HL-60/S4 (cell line): ENCODE data around the gene LHX8.
"Not testable (repeated sequence)": the region's sequence is repeated elsewhere in the genome, so short reads cannot be mapped to it uniquely, and the experiment has no call there.

ENCODE experiments used
- in situ Hi-C: fragments of 300-500 bp; cut with MboI; formaldehyde crosslinking; loops from 2 replicates; pipeline ENCODE4 v1.14.3; 2022; ENCODE audit warnings: low sequenced_read_pairs

The LHX8 gene

DNA sequence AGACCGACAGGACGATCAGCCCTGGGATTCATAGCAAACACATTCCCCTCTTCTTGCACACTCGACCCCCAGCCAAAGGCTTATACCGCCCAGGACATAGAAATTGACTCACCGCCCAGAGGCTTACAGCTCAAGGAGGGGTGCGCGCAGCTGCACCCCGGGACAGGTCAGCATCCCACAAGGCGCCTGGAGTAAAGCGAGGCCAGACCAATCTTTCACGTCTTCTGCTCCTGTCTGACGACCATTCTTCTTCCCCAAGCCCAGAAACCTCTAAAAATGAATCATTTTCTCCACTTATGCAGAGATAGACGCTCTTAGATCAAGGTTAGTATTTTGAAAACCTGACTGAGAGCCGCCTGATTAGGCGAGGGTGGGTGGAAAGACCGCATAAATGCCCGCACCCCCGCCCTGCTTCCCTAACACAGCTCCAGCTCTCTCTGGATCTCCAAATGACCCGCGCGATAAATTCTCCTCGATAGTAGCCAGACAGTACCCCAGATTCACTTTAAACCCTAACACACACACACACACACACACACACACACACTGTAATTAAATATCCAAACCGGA is 1.9 kb upstream of the LHX8 start:
- in situ Hi-C loops: no loop called here

- in situ Hi-C loops: no loop called here
Measured at GRCh38 chr1:75132812-75133619, 1.2 kb upstream of the LHX8 start.

GRCh38 chr1:75134647-75135572 is 722 bp downstream of the LHX8 start:
- in situ Hi-C loops: no loop called here

DNA sequence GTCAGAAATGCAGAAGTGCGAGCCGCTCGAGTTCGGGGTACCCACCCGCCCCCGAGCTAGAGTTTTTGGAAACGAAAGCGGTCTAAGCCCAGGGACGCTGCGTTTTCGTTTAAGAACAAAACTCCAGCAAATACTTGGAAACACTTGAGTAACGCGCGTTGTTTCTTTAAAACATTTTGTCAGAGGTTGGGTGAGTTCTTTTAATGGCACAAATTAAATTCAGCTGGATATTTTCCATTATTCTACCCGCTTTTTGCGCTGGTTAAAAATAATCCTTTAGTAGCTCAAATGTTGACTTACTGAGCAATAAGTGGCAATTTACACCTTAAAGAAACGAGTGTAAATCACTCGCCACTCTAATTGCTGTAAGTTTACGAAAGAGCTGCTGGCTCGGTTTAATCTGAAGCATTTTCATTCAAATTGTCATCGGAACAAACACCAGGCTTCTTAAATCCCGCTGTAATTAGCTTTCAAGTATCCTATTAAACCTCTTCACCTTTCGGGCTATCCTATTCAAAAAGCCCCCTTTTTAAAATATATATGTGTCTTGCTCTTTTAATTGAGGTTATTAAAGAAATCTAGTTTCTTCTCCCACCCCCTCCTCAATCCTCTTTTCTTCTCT is 1.5 kb downstream of the LHX8 start:
- in situ Hi-C loops: no loop called here

DNA sequence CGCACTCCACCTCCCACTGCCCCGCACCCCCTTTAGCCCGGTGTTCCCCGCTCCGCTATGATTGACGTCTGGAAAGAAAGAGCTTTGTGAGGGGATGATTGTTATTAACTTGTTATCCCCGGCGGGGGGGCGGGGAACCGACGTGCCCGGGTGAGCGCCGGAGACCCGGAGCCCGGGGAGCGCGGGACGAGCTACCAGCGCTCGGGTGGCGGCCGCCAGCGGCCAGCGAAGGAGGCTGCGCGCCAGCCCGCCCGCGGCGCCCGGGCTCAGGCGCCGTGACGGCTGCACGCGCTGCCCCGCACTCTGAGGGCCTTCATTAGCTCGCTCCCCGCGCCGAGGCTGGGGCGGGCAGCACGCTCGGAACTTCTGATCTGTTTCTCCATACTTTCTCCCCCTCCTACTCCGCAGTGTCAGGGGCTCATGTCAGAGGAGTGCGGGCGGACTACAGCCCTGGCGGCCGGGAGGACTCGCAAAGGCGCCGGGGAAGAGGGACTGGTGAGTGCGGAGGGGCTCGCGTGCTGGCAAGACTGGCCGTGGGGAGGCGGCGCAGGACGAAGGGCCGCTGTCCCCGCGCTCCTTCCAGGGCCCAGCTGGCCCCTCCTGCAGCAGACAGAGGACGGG is 2.1 kb downstream of the LHX8 start:
- in situ Hi-C loops: no loop called here

GRCh38 chr1:75136921-75137641 is 2.9 kb downstream of the LHX8 start:
- in situ Hi-C loops: no loop called here

- in situ Hi-C loops: no loop called here
Measured at GRCh38 chr1:75152092-75152491, 17.9 kb downstream of the LHX8 start.

DNA sequence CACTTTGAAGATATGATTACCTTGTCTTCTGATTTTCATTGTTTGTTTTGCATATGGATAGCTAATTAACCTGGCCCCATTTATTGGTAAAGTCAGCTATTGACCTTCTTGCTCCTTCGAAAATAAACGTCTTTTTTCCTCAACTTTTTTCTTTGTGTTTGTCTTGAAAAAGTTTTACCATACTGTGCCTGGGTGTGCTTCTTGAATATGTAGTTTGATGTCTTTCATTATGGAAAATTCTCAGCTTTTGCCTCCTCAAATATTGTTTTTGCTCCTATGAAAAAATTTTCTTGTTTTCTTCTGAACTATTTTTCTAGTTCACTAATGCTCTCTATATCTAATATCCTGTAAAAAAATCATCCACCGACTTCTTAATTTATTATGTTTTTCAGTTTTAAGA is 25.0 kb downstream of the LHX8 start:
- in situ Hi-C loops: no loop called here

- in situ Hi-C loops: no loop called here
Measured at GRCh38 chr1:75165264-75165663, 31.1 kb downstream of the LHX8 start.

DNA sequence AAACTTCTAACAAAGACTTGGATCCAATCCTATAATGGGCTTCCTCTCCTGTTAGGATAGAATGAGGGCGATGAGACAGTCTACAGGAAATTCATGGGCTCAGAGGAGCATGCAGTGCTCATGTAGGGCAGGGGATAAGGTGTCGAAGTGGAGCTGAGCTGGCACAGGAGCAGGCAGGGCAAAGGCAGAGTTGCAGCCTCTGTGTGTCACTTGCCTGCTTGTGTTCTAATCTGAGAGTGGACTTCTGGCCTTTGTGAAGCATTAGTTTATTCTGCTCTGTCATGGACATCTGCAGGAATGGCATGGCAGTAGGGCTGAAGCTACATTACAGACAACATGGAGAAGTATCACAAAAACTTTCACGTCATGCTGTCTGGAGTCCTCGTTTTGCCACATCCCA is 32.6 kb downstream of the LHX8 start:
- in situ Hi-C loops: no loop called here

DNA sequence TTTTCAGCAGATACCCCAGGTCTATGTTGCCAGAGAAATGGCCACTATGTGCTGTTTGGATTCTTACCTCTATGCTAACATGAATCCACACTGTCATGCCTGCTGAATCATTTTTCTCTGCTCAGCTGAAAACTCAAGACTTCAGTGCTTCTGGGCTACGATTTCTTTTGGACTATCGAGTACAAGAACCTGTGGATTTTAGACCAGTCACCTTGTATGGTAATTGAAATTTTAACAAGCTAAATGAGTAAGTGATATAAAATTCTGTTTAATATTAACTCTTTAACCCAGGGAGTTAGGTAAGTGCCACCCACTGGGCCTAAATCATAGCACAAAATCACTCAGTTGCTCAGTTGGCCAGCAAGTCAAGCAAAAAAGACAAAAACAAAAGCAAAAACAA is 35.8 kb downstream of the LHX8 start:
- in situ Hi-C loops: no loop called here

DNA sequence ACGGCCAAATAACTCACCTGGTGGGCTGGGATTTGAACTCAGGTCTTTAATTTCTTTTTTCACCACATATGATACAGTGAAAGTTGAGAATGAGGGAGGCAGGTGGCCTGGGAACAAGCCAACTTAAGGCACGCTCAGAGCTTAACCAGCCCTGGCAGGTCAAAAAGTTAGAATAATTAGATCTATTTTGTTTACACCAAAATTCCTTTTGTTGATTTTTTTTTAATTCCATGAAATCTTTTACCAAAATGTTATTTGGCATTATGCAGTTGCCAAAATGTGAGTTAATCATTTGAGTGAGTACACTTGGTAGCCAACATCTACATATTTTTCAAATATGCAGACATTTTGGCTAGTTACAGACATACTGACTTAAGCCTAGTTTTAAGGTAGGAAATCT is 36.8 kb downstream of the LHX8 start:
- in situ Hi-C loops: no loop called here

DNA sequence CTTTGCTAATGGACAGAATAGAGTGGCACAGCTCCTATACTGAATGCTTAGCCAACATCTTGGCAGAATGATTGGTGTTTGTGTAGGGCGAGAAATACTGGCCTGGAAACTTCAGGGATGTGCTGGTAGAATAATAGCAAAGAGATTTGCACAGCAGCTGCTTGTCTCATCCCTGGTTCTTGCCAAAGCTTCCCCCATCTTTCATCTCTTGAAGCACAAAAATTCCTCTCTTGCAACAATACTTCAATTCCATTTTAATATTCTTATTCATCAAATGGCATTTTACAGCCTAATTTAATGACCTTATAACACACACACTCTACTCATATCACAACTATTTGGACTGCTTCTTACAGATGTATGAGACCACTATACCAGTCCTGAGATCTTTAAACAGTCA is 37.7 kb downstream of the LHX8 start:
- in situ Hi-C loops: no loop called here

GRCh38 chr1:75172556-75172955 is 38.4 kb downstream of the LHX8 start:
- in situ Hi-C loops: no loop called here

DNA sequence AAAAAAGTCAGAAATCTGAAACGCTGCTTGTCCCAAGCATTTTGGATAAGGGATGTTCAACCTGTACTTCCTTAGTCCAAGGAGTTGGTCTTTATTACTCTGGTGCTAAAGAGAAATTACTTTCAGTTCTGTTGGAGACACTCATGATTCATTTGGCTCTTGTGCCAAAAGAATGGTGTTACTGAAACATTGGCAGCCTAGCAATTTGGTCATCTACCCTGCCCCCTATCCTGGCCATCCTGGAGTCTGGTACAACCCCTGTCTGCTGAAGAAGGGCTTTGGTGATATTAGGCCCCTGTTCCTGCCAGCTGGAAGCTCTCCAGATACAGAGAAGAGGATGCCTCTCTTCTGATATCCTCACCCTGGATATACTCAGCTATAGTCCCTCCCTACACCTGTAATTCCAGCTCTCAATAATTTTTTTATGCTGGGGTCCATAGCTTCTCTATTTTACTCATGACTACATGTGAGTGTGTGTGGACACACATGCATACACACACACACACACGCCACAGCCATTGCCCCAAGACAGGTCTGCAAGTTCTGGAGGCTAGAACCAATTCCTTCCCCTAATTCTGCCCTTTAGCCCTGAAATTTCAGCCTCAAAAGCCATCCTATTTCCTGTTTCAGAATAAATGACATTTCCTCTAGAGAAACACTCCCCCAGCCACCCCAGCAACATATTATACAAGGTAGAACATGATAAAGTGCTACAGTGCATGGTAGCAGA is 40.0 kb downstream of the LHX8 start:
- in situ Hi-C loops: no loop called here

DNA sequence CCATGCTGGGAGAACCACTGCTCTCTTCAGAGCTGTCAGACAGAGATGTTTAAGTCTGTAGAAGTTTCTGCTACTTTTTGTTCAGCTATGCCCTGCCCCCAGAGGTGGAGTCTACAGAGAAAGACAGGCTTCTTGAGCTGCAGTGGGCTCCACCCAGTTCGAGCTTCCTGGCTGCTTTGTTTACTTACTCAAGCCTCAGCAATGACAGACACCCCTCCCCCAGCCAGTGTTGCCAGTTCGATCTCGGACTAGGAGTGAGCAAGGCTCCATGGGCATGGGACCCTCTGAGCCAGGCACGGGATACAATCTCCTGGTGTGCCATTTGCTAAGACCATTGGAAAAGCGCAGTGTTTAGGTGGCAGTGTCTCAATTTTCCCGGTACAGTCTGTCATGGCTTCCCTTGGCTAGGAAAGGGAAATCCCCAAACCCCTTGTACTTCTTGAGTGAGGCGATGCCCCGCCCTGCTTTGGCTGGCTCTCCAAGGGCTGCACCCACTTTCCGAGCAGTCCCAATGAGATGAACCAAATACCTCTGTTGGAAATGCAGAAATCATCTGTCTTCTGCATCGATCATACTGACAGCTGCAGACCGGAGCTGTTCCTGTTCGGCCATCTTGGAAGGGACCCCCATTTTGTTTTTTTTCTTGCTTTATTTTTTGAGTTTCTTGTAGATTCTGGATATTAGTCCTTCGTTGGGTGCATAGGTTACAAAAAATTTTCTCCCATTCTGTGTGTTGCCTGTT is 47.2 kb downstream of the LHX8 start:
- in situ Hi-C loops: not testable (repeated sequence)

DNA sequence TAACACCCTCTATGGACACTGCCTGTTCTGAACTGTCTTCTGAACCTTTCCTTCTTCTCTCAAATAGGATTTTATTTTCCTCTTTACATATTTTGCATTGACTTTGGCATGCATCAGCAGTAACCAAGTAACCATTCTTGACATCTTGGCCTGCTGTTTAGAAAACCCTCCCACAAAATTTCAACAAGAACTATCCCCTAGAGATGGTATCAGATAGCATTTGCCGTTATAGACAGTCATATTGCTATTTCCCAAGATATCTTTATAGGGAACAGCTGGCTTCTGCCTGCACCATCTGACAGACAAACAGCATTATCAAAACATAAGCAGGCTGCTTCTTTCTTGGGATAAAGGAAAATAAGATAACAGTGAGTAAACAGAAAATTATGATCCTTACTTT is 54.7 kb downstream of the LHX8 start:
- in situ Hi-C loops: no loop called here

GRCh38 chr1:75198163-75198562 is 64.0 kb downstream of the LHX8 start:
- in situ Hi-C loops: no loop called here

DNA sequence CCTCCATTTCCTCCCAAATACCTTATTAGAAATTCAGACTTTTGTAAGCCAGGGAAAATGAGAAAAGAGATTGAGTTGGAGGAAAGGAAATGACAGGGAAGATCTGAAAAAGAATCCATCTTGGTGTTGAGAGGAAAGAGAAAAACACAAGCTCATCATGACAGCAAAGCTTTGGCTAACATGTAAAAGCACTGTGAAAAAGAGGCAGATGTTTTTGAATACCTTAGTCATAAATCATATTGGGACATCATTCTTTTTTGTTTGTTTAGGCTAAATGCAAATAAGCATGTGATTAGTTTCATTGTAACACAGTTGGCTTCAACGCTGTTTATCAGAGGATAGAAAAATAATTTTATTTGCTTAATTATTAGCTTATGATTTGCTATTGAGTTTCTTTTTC is 64.6 kb downstream of the LHX8 start:
- in situ Hi-C loops: no loop called here
